SU-DHL-6 (cell line): ENCODE measurements around the gene SCARF1.

Source experiments
- EZH2phosphoT487 ChIP-seq: fragments of 200-600 bp; sonication (generic), shearing (Covaris generic); conservative IDR thresholded peaks from 2 replicates; pipeline ENCODE4 v1.6.1; 2018; ENCODE audit warnings: mild to moderate bottlenecking, antibody characterized with exemption, low read length, moderate library complexity, mixed read lengths
- TF ChIP-seq, protein P1 (sequence below): fragments of 200-600 bp; sonication (generic); IDR thresholded peaks from one replicate; pipeline ENCODE4 v1.5.1; 2017; ENCODE audit warnings: antibody characterized with exemption, mild to moderate bottlenecking, low read length, moderate library complexity; ENCODE audit not compliant: insufficient read depth, poor library complexity, severe bottlenecking

GRCh38 chr17:1611715-1612114 lies 33.8 kb downstream of the SCARF1 start:
- TF ChIP-seq, protein P1, sequence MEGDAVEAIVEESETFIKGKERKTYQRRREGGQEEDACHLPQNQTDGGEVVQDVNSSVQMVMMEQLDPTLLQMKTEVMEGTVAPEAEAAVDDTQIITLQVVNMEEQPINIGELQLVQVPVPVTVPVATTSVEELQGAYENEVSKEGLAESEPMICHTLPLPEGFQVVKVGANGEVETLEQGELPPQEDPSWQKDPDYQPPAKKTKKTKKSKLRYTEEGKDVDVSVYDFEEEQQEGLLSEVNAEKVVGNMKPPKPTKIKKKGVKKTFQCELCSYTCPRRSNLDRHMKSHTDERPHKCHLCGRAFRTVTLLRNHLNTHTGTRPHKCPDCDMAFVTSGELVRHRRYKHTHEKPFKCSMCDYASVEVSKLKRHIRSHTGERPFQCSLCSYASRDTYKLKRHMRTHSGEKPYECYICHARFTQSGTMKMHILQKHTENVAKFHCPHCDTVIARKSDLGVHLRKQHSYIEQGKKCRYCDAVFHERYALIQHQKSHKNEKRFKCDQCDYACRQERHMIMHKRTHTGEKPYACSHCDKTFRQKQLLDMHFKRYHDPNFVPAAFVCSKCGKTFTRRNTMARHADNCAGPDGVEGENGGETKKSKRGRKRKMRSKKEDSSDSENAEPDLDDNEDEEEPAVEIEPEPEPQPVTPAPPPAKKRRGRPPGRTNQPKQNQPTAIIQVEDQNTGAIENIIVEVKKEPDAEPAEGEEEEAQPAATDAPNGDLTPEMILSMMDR = no peak
- TF ChIP-seq EZH2phosphoT487 = no peak
